Neuron (in vitro differentiated cells): ENCODE measurements around the gene POLDIP3.

Source experiments
- H2AFZ ChIP-seq: one replicate; pipeline ENCODE4 v1.6.1; 2013; ENCODE audit warnings: low read depth, mild to moderate bottlenecking, inconsistent platforms, low read length, moderate library complexity
- H3K27me3 ChIP-seq: one replicate; pipeline ENCODE4 v1.6.1; 2013; ENCODE audit warnings: low read length; ENCODE audit not compliant: insufficient read depth
- H3K36me3 ChIP-seq: one replicate; pipeline ENCODE4 v1.6.1; 2013; ENCODE audit warnings: low read length; ENCODE audit not compliant: insufficient read depth
- H3K4me1 ChIP-seq: one replicate; pipeline ENCODE4 v1.6.1; 2013; ENCODE audit warnings: low read length; ENCODE audit not compliant: insufficient read depth
- H3K4me3 ChIP-seq: 2 replicates; pipeline ENCODE4 v1.5.1; 2013; ENCODE audit warnings: mild to moderate bottlenecking, low read length, moderate library complexity
- H3K9me3 ChIP-seq: one replicate; pipeline ENCODE4 v1.6.1; 2013; ENCODE audit warnings: low read length

Gene POLDIP3

DNA sequence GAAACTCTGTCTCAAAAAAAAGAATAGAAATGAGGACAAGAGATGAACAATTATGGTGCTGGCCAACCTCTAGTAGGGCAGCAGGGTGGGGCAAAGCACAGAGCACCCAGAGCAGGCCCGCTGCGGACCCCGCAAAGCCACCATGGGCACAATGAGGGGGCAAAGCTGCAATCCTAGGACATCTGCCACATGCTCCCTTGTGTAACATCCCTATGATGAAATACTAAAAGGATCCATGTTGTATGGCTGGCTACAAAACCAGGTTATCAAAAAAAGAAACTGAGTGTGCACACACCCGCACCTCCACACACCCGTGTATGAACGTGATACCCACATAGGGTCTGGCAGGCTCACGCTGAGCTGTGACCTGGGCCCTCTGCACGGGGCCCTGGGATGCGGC, 18.3 kb upstream of the POLDIP3 start:
- peaks cover 61% of the 10 kb centered on the region for H3K36me3 ChIP-seq
- H3K27me3 ChIP-seq: no peaks in the 10 kb centered on the region
- H3K4me1 ChIP-seq: no peaks in the 10 kb centered on the region
- no peaks in the 10 kb centered on the region for H3K9me3 ChIP-seq
- no peak overlapping the region for H3K4me3 ChIP-seq
- H2AFZ ChIP-seq: no peak overlapping the region

DNA sequence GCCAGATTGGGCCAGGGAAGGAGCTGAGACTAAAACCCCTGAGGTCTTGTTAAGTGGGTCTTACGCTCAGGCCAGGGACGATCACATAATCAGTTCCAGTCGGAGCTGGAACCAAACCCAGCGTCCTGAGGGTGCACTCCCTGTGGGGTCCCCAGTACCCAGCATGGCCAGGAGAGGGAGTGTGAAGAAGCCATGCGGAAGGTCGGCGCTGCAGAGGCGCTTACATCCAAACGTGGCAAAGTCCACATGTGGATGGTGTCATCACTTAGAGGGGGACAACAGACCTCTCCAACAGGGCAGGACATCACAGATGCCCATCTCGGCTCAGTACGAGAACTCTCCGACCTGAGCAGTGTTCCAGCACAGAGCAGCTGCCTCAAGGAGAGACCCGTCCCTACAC, 17.4 kb upstream of the POLDIP3 start:
- Histone ChIP-seq H3K4me1 (no peaks in the 10 kb centered on the region), H3K36me3 (peaks cover 70% of the 10 kb centered on the region), H3K27me3 (no peaks in the 10 kb centered on the region), H3K4me3 (no peak overlapping the region), H2AFZ (no peak overlapping the region), H3K9me3 (no peaks in the 10 kb centered on the region)

DNA sequence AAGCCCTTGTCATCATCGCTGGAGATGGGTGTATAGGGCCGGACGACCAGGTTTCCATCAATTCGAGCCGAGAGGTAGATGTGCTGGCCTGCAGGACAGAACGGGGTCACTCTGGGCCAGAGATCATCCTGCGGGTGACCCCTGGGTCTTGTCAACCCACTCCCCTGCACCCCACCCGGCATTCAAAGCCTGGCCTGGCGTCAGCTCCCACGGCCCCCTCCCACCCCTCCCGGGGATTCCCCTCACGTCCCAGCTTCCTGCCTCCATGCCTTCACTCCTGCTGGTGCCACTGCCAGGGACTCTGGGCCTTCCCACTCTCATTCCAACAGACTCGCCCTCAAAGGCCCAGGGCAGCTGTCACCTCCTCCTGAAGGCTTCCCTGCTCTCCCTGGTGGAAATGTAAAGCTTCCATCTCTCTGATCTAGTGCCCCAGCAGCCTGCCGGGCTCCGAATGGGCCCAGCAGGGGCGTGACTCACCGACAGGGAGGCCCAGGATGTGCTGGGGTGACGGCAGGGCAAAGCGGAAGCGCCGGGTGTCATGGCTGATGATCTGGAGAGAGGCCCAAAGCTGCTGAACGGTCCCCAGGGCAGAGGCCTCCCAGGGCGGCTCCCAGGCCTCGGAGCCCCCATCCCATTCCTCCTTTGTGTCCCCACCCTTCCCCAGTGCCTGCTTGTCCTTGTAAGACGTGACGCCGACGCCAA, 16.4 kb upstream of the POLDIP3 start:
- H3K4me3 ChIP-seq: no peak overlapping the region
- H3K27me3 ChIP-seq: no peaks in the 10 kb centered on the region
- no peaks in the 10 kb centered on the region for H3K4me1 ChIP-seq
- no peaks in the 10 kb centered on the region for H3K9me3 ChIP-seq
- H2AFZ ChIP-seq: no peak overlapping the region
- H3K36me3 ChIP-seq: peaks cover 72% of the 10 kb centered on the region

DNA sequence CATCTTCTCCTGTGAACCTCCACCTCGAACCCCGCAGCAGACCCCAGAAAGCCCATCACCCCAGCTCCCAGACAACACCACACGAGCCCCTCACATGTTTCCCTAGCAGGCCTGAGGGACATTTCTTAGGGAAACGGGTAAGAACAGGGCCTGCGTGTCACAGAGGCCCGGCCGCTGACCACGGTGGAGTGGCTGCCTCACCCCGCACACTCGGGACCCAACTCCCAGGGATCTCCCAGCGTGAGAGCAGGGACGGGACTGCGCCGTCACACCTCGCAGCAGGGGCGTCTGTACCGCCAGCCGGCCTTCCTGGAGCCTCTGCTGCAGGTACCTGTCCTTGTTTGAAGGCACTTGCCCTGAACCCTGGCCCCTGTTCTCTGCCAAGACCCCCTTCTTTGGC, 15.5 kb upstream of the POLDIP3 start:
- no peaks in the 10 kb centered on the region for H3K27me3 ChIP-seq
- H3K9me3 ChIP-seq: no peaks in the 10 kb centered on the region
- no peak overlapping the region for H3K4me3 ChIP-seq
- H3K36me3 ChIP-seq: peaks cover 73% of the 10 kb centered on the region
- H2AFZ ChIP-seq: no peak overlapping the region
- no peaks in the 10 kb centered on the region for H3K4me1 ChIP-seq

DNA sequence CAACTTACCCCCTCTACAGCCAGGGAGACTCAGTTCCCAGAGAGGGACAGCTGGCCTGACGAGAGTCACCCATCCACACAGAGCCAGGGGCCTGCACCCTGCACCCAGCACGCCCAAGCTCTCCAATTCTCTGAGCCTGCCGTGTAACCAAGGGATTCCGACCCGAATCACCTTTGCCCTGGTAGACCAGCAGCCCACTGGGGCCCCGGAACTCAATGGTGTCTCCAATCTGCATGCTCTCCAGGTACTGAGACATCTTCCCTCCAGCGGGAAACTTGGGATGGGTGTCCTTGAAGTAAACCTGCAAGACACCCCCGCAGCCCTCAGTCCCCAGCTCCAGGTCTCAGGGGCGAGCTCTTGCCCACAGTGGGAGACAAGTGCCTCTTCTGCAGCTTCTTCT, 13.3 kb upstream of the POLDIP3 start:
- no peaks in the 10 kb centered on the region for H3K9me3 ChIP-seq
- no peak overlapping the region for H2AFZ ChIP-seq
- H3K4me3 ChIP-seq: no peak overlapping the region
- peaks cover 67% of the 10 kb centered on the region for H3K36me3 ChIP-seq
- H3K27me3 ChIP-seq: no peaks in the 10 kb centered on the region
- H3K4me1 ChIP-seq: no peaks in the 10 kb centered on the region

DNA sequence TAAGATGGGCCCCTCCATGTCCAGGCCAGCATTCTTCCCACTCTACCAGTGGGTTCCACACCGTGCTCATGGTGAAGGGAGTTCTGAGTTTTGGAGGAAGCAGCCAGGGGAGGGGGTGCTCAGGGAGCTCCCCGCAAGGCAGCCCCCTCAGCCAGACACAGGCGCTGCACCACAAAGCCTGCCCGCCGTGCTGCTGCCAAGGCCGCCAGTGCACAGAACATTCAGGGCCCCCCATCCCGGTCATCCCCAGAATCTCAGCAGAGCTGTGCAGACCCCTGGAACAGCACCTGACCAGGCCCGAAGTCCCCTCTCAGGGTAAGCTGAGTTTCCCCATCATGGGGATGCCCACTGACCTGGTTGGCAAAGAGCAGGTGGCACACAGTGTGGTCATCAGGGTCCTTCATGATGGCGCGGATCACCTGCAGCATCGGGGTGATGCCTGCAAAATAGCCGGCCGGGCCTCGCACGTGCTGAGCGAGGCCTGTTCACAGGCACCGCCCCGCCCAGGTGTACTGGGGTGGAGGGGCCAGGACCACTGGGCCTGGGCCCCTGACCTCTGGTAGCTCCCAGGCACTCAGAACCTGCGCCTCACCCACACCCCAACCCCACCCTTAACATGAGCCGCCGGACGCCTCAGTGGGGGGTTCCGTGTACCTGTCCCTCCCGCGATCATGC, 12.4 kb upstream of the POLDIP3 start:
- no peak overlapping the region for H3K4me3 ChIP-seq
- no peaks in the 10 kb centered on the region for H3K9me3 ChIP-seq
- H2AFZ ChIP-seq: no peak overlapping the region
- peaks cover 64% of the 10 kb centered on the region for H3K36me3 ChIP-seq
- no peaks in the 10 kb centered on the region for H3K27me3 ChIP-seq
- H3K4me1 ChIP-seq: no peaks in the 10 kb centered on the region

DNA sequence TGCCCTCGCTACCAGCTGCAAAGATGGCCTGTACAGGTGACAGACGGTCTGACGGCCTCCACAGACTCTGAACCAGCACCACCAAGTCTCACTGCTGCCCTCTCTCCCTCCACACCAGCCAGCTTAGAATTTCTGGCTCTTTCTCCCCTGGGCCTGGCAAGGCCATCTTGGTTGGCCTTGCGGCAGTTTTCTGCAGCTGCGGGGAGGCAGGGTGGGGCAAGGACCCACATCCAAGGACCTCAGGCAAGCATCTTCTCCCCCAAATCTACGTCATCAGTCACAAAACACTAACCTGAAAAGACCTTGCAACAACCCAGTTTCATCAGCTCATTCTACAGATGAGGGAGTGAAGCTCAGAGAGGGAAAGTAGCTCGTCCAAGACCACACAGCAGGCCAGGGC, 11.7 kb upstream of the POLDIP3 start:
- Histone ChIP-seq H3K4me3 (no peak overlapping the region), H3K36me3 (peaks cover 58% of the 10 kb centered on the region), H3K4me1 (no peaks in the 10 kb centered on the region), H3K27me3 (no peaks in the 10 kb centered on the region), H2AFZ (no peak overlapping the region), H3K9me3 (no peaks in the 10 kb centered on the region)

DNA sequence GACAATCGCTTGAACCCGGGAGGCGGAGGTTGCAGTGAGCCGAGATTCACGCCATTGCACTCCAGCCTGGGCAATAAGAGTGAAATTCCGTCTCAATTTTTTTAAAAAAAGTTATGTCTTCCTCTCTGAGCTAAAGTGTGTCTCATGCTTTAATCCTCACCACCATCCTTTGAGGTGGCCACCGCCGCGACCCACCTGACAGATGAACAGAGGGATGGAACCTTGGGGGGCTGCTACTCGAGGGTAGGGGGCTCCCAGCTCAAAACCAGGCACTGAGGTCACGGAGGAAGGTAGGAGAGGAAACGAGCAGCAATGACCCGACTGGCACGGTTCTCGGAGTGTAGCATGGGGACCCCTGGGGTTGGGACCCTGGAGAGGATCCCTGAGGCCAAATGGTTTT, 10.7 kb upstream of the POLDIP3 start:
- no peaks in the 10 kb centered on the region for H3K9me3 ChIP-seq
- peaks cover 50% of the 10 kb centered on the region for H3K36me3 ChIP-seq
- no peaks in the 10 kb centered on the region for H3K4me1 ChIP-seq
- H3K4me3 ChIP-seq: no peak overlapping the region
- H2AFZ ChIP-seq: no peak overlapping the region
- no peaks in the 10 kb centered on the region for H3K27me3 ChIP-seq

DNA sequence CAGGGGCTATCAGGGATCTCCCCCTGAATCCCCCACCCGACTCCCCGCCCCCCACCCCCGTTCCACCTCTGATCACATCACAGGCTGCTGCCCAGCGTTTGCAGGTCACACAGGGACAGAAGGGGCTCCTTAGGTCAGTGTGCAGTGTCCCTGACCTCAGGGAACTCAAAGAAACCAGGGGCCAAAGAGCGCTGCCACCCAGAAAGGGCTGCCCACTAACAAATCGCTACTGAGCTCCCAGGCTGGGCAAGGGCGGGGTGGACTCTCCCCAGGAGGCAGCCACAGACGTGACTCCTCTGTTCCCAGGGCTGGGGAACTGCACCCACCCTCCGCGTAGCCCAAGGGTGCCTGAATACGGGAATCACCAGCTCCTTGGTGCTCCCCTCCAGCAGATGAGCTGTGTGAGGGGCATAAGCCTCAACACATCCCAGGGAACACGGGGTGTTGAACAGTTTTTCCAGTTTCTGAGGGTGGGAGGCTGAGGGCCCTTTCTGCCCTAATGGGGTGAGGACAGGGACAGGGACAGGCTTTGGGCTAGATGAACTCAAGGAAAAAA, 9.9 kb upstream of the POLDIP3 start:
- Histone ChIP-seq H3K36me3 (peaks cover 48% of the 10 kb centered on the region), H3K4me1 (no peaks in the 10 kb centered on the region), H3K9me3 (no peaks in the 10 kb centered on the region), H3K27me3 (no peaks in the 10 kb centered on the region), H3K4me3 (no peak overlapping the region), H2AFZ (no peak overlapping the region)

DNA sequence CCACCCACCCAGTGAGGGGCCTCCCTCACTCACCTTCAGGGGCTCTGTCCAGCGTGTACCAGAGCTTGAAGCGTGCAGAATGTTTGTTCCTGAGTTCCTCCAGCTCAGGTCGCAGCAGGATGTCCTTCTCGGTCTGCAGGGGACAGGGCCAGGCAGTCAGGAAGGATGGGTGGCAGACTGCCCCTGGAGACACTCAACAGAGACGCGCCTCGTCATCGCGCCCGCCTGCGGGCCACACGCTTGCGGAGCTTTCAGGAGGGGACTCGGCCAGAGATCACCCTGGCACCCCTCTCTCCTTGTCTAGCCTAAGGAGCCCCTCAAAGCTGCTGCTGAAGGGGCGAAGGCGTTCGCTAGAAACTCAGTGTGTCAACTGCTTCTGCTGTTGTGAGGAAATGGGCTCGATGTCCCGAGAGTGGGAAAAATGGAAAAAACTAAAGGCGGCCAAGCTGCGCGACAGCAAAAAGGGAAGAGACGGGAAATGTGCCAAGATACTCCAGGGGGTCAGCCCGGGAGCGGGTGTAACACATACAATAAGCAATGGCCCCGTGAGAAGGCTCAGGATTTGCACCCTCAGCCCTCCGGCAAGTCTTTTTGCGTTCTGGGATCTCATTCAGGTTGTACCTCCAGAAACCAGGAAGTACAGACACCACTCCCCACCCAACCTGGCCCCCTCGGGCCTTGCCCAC, 9.2 kb upstream of the POLDIP3 start:
- Histone ChIP-seq H3K27me3 (no peaks in the 10 kb centered on the region), H3K4me3 (no peak overlapping the region), H3K36me3 (peaks cover 48% of the 10 kb centered on the region), H3K9me3 (no peaks in the 10 kb centered on the region), H2AFZ (no peak overlapping the region), H3K4me1 (no peaks in the 10 kb centered on the region)

DNA sequence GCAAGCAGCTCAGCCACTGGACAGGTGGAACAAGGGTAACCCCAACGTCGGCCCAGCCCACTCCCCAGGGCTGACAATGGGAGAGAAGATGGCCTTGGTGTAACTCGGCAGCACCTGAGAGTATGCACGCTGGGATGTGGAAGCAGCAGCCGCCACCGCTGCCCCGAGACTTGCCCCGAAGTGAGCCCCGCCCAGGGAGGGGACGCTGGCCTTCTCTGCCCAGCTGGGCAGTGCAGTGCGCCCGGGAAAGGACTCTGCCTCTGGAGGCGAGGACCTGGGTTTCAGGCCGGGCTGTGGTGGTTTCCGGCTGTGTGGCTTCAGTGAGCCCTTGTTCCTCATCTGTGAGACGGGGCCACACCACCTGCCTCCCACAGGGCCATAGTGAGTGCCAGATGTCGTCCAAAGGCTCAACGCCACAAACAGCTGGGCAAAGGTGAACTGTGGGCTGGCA, 8.6 kb upstream of the POLDIP3 start:
- no peak overlapping the region for H2AFZ ChIP-seq
- no peaks in the 10 kb centered on the region for H3K9me3 ChIP-seq
- no peak overlapping the region for H3K4me3 ChIP-seq
- H3K4me1 ChIP-seq: no peaks in the 10 kb centered on the region
- peaks cover 45% of the 10 kb centered on the region for H3K36me3 ChIP-seq
- no peaks in the 10 kb centered on the region for H3K27me3 ChIP-seq

DNA sequence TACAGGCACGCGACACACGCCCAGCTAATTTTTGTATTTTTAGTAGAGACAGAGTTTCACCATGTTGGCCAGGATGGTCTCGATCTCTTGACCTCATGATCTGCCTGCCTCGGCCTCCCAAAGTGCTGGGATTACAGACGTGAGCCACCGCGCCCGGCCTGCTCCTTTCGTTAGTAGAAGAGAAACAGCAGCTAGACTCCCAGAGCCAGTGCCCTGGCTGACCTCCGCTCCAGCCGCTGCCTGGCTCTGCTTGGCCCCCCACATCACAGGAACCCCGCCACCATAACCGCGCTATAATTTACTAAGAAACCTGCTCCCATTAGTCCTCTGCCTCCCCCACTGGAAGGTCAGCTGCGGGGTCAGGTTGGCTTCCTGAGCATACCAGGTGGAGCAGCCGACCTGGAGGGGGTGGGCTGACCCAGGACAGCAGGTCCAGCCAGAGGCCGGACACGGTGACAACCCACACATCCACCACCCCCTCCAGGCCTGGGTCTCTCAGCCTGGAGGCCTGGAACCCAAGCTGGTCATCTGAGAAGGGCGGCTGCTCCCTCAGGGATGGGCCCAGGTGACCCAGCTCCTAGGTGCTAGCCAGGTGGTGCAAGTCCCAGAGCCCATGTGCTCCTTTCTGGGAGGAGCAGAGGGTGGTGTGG, 7.5 kb upstream of the POLDIP3 start:
- no peak overlapping the region for H2AFZ ChIP-seq
- no peak overlapping the region for H3K4me3 ChIP-seq
- H3K4me1 ChIP-seq: no peaks in the 10 kb centered on the region
- no peaks in the 10 kb centered on the region for H3K9me3 ChIP-seq
- peaks cover 37% of the 10 kb centered on the region for H3K36me3 ChIP-seq
- H3K27me3 ChIP-seq: no peaks in the 10 kb centered on the region

DNA sequence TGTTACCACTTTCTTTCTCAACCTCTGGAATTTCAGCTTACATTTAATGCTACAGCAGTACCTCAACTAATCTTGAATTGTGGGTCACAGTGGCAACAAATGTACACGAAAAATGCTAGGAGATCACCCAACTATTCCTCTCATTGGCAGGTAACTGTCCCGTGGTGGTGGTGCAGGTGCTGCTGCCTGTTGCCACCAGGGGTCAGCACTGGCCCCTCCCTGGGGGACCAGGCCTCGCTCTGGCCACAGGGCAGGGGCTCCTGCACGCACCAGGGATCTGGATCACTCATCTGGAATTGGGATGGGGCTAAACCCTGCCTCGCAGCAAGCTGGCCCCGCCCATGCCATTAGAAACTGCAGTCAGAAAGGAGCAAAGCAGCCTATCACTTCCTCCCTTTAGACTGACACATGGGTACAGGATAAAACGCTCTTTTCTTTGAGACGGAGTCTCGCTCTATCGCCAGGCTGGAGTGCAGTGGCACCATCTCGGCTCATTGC, 6.9 kb upstream of the POLDIP3 start:
- H3K4me3 ChIP-seq: no peak overlapping the region
- no peaks in the 10 kb centered on the region for H3K27me3 ChIP-seq
- no peak overlapping the region for H2AFZ ChIP-seq
- H3K36me3 ChIP-seq: peaks cover 31% of the 10 kb centered on the region
- H3K4me1 ChIP-seq: no peaks in the 10 kb centered on the region
- H3K9me3 ChIP-seq: no peaks in the 10 kb centered on the region
